ENCODE results near the gene APAF1. TPM values are rescaled to one million over a fixed set of nuclear protein-coding genes. Genes with fewer than 3 reads are reported as not detected.

Gene APAF1
- total RNA-seq, 1 donor from 2014 or later = 4.0 TPM

DNA sequence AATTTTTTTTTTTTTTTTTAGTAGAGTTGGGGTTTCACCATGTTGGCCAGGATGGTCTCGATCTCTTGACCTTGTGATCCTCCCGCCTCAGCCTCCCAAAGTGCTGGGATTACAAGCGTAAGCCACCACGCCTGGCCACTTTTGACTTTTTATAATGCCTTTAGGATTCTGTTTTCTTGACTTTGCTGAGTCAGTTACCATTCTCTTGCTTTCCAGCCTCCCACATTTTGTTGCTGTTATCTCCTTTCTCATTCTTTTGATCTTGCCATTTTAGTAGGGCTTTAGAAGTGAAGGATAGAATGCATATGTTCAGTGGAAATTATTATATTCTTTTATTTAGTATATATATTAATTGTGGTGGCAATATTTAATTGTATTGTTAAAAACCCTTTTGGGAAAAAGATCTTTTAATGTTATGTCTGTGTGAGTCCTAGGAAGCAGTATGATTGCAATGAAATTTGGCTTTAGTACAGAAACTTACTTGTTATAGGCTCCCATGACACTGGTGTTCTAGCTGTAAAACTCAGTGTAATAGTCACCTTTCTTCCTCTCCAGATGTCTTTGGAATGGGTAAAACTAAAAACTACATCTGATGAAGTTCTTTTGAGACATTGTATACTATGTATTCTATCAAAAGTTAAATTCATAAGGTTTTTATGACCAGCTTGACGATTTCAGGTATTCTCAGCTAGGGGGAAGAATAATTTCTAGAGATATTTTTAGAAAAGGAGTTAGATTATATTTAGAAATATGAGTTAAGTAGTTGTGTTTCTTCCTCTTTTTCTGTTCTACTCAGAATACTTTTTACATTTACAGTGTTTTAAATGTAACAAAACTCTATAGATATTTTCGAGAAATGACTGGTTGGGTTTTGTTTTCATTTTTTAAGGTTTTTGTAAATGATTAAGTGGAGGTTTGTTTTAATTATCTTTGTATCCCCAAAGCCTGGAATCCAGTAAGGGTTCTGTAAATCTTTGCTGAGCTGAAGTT lies 74.7 kb downstream of the APAF1 start:
- DNase-seq (ENCODE audit: missing footprints) (no peak), ATAC-seq (no peak)
- intact Hi-C loops (cut with DNase I) = no loop called here

DNA sequence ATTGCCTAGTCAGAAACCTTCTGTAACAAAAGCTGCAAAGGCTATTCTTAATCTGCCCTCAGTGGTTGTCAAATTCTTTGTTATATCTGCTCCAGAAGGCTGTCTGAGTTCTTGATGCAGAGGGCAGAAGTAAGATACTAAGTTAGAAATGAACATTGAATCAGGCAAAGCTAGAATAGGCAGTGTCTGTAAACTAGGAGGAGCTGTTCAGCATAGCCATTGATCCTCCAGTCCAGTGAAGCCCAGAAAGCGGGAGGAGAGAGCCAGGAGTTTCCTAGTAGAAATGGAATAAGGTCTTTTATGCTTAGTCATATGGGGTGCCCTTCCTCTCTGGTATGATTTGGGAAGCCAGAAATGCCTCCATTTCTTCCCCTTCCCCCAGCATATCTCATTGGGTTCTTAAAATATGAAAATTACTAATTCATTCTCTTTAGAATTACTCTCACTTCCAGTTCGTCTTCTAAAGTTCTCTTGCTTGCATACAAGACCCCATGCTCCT lies 76.2 kb downstream of the APAF1 start:
- intact Hi-C loops (cut with DNase I) = no loop called here
- no peak for ATAC-seq
- no peak for DNase-seq (ENCODE audit: missing footprints)

DNA sequence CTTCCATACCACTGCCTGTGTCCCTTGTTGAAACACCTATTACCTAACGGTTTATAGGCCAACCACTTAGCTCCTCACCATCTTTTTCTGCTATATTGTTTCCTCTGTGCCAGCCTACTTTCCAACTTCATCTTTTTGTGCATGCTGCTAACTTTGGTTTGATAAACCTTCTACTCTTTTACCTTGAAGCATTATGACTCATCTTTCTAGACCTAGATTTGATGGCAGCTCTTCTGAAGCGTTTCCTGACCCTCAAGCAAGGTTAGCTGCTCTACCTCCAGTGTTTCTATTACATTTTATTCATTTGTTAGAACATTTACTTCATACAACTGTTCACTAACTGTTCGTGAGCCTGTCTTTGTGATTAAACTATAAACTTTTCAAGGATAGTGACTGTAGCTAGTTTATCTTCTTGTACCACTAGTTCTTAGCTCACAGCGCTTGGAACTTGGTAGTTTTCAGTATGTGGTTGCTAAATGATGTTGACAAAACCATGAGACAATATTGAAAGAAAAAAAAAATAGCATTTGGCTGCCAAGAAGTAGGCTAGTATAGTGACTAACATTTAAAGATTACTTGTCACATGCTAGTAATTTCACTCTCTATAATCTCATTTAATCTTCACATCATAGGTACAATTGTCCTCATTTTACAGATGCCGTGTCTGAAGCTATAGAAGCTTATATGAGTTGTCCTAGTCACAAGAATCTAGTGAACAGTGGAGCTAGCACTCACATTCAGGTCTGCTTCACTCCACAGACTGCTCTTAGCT lies 79.5 kb downstream of the APAF1 start:
- ATAC-seq (no peak), DNase-seq (ENCODE audit: missing footprints) (no peak)
- intact Hi-C loops (cut with DNase I) = no loop called here

DNA sequence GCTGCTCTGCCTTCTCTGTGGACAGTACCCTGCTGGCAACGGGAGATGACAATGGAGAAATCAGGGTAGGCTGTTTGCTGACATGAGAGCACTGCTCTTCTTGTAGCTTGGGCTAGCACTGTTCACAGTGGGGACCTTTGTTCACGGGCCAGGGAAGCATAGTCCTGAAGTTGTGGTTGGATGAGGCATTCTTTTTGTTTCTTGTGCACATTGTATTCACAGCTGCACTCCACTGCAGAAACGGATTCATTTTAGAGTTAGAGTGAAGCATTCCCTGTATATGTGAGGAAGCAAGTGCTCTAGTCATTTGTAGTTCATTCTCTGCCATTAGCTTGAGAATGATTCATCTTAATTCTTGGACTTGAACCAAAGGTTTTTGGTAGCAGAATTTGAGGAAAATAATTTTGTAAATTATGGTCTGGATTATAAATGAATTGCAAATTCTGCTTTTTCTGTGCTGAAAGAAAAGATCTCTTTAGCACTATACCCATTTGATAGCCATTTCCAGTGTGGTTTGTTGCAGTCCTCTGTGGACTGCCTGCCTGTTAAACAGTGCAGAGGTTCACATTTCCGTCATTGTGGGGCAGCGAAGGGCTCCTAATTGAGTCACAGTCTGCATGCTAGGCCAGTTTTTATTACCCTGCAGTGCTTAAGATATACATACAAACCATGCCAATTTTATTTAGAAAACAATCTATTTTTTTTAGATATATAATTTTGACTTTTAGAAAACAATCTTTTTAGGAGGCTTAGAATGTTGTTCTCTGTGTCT lies 80.6 kb downstream of the APAF1 start:
- intact Hi-C loops (cut with DNase I) = no loop called here
- DNase-seq (ENCODE audit: missing footprints) (no peak), ATAC-seq (no peak)

DNA sequence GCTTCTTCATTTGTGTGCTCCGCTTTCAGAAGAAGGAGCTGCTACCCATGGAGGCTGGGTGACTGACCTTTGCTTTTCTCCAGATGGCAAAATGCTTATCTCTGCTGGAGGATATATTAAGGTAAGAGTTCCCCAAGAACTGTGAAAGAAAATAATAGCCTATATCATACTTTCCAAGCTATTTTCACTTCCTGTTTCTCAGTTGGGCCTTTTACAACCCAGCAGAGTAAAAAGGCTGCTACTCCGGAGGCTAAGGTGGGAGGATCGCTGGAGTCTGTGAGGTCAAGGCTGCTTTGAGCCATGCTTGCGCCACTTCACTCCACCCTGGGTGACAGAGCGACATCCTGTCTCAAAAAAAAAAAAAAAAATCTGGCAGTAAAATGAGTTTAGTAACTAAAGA lies 82.1 kb downstream of the APAF1 start:
- ATAC-seq (no peak), DNase-seq (ENCODE audit: missing footprints) (no peak)
- intact Hi-C loops (cut with DNase I) = no loop called here

DNA sequence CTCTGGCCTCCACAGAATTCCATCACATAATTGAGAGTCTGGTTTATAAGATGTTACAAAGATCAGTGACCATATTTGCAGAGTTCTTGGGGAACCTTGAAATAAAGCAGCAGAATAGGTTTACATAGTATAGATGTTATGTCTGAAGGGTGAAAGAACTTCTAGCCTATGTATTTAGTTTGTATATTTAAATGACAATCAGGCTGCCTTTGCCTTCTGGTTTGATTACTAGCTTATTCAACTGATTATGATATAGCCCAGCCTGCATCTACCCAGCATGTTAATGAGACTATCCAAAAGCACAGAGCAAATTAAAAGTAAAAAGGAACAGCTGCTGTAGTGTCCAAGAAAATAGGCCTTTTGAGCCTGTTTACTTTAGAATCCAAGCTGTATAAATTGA lies 85.3 kb downstream of the APAF1 start:
- ATAC-seq (no peak), DNase-seq (ENCODE audit: missing footprints) (no peak)
- intact Hi-C loops (cut with DNase I) = no loop called here

DNA sequence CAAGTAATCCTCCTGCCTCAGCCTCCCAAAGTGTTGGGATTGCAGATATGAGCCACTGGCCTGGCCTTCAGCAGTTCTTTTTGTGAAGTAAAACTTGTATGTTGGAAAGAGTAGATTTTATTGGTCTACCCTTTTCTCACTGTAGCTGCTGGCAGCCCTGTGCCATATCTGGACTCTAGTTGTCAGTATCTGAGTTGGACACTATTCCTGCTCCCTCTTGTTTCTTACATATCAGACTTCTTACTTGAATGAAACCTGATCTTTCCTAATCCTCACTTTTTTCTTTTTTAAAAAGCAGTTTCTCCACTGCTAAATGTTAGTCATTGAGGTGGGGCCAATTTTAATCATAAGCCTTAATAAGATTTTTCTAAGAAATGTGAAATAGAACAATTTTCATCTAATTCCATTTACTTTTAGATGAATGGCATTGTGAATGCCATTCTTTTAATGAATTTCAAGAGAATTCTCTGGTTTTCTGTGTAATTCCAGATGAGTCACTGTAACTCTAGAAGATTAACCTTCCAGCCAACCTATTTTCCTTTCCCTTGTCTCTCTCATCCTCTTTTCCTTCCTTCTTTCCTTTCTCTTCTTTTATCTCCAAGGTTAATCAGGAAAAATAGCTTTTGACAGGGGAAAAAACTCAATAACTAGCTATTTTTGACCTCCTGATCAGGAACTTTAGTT lies 88.7 kb downstream of the APAF1 start:
- ATAC-seq (no peak), DNase-seq (ENCODE audit: missing footprints) (no peak)
- intact Hi-C loops (cut with DNase I) = no loop called here

DNA sequence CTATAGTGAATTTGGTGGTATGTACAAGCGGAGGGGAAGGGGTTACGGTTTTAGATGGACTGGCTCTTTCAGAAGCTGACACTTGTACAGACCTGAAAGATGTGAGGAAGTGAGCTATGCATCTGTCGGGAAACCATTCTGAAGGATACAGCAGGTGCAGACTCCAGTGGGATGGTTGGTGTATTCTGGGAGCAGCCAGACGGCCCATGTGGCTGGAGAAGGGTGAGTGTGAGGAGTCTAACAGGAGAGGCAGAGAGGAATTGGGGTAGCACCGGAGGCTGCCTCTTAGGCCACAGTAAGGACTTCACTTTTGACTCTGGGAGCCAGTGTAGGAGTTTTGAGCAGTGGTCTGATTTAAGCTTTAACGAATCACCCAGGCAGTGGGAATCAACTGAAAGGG lies 90.7 kb downstream of the APAF1 start:
- DNase-seq (ENCODE audit: missing footprints) = no peak
- intact Hi-C loops (cut with DNase I) = no loop called here
- no peak for ATAC-seq

DNA sequence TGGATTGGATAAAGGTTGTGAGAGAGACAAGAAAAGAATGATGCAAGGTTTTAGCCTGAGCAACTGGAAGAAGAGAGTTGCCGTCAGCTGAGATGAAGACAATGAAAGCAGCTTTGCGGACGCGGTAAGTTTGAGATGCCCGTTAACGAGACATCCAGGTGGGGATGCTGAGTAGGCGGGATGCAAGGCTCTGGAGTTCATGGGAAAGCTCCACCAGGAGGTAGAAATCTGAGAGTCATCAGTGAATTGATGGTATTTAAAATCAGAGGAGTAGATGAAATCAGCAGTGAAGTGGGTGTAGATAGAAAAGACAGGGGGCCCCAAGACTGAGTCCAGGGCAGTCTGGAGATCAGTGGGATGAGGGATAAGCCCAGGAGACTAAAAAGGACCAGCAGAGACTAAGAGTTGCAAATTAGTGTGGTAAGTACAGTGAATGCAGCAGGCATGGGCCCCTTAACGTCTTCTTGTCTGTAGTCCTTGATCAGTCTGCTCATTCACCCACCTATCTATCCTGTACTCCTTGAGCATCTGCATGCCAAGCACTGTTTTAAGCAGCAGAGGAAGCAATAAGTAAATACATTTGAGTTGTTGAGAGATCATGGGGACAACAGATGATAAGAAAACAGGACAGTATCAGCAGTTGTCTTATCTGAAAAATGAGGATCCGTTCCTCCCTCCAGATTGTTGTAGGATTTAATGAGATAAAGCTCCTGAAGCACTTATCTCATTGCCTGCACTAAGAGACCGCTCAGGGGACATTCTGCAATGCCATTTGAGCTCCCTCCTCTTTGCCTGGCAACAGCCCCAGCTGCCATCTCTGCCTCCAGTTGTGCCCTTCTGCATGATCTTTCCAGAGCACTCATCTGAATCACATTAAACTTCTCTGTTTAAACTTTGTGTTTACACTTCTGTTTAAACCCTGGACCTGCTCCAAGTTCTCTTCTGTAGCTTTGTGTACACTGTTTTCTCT lies 91.5 kb downstream of the APAF1 start:
- ATAC-seq (no peak), DNase-seq (ENCODE audit: missing footprints) (no peak)
- intact Hi-C loops (cut with DNase I) = no loop called here

DNA sequence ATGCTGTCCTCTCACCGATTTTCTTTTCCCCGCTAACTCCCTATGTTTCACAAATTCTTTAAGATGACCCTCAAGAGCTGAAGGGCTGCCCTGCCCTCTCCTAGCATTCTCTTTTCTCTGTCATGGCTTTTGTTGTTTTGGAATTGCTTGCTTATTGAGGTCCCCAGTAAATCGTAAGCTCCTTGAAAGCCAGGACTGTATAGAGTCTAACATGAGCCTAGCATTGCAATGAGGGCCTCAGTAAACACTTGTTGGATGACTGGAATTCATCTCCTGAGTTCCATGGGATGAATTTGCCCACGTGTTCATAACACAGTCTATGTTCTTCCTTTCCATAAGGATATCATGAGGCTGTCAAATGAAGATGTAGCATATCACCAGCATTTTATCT lies 92.2 kb downstream of the APAF1 start:
- DNase-seq (ENCODE audit: missing footprints) = no peak
- no peak for ATAC-seq
- intact Hi-C loops (cut with DNase I) = no loop called here

DNA sequence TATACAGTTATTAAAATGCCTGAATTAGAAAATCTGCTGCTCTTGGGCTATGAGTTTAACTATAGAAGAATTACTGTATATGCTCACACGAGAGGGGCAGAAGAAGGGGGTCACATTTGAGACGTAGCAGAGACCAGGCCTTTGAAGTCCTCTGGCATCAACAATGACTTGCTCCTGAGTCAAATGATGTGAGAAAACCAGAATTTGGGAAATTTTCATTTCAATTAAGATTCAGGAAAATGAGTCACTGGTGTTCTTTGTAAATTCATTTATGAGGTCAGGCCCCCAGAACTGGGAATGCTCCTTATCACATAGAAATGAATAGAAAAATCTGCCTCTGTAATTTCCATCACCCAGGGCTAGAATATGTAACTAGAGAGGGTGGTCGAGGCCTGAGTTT lies 92.9 kb downstream of the APAF1 start:
- ATAC-seq (no peak), DNase-seq (ENCODE audit: missing footprints) (no peak)
- intact Hi-C loops (cut with DNase I) = no loop called here

DNA sequence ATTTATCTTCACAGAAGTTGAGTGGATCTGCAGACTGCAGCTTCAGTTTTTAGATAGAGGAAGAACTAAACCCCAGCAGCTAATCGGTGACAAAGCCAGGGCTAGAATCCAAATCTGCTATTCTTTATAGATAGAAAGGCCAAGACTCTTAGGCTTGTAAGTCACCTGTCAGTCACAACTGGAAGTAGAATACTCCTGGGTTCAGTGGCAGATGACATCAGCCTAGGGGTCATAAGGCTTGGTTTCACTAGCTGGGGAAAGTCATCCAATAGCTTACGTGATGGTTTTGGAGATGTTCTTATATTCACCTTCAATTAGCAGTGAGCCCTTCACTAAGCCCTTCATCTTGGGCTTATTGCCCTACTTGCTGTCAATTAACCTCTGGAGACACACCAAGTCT lies 93.4 kb downstream of the APAF1 start:
- intact Hi-C loops (cut with DNase I) = no loop called here
- DNase-seq (ENCODE audit: missing footprints) (no peak), ATAC-seq (no peak)

DNA sequence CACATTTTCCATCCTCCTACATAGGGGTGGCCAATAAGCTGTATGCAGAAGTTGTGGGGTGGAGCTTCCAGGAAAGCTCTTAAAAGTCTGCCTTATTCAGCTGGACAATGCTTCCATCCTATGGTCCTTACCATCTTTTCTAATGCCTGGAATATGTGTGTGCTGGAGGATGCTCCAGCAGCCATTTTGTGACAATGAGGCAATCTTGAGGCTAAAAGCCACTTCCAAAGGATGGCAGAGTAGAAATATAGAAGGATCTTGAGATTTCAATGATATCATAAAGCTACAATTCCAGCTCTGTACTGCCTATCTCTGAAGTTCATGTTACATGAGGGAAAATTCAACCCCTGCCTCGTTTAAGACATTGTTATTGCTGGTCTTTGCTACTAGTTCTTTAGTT lies 95.7 kb downstream of the APAF1 start:
- intact Hi-C loops (cut with DNase I) = no loop called here
- DNase-seq (ENCODE audit: missing footprints) (no peak), ATAC-seq (no peak)

DNA sequence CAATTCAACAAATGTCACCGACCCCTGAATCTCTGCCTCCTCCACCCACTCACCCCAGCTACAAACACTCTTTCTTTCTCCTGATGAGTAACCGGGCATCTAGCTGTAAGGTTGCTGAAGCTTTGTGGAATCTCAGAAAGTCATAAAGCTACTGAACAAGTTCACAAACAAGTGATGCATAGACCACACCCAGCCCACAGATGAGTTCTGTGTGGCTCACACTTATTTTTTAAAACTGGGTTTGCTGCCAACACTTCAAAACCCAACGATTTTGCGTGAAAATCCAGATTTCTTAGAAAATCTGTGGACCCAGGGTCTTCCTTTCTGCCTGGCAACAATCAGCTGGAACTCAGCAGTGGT lies 96.1 kb downstream of the APAF1 start:
- no peak for DNase-seq (ENCODE audit: missing footprints)
- intact Hi-C loops (cut with DNase I) = no loop called here
- no peak for ATAC-seq

DNA sequence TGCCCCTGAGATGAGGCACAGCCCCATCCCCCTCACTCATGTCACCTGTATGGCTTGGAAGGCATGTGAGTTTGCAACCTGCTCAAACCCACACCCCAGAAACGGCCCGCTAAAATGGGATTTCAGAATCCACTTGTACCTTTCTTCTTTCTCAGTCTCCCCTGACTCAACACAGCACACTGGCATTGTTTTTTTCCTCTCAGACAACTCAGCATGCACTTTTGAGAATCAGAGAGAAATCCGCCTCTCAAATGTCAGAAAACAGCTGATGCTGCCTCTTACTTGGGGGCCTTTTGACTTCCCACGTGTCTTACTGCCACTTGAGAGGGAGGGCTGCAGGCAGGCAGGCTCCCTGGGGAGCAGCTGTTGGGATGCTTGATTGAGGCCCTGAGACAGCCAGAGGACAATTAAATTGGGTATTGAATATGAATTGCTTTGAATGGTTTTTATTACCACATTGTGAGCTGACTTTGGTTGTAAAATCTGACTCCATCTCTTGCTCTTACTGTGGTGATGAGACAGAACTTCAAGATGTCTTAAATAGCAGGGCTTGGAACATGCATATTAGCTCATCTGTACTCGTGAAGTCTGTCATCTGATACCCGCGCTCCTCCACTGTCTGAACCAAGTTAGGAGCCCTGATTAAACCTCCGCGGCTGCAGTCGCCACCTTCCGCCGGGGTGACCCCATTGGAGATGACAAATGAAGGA lies 96.6 kb downstream of the APAF1 start:
- intact Hi-C loops (cut with DNase I) = no loop called here
- ATAC-seq = no peak

DNA sequence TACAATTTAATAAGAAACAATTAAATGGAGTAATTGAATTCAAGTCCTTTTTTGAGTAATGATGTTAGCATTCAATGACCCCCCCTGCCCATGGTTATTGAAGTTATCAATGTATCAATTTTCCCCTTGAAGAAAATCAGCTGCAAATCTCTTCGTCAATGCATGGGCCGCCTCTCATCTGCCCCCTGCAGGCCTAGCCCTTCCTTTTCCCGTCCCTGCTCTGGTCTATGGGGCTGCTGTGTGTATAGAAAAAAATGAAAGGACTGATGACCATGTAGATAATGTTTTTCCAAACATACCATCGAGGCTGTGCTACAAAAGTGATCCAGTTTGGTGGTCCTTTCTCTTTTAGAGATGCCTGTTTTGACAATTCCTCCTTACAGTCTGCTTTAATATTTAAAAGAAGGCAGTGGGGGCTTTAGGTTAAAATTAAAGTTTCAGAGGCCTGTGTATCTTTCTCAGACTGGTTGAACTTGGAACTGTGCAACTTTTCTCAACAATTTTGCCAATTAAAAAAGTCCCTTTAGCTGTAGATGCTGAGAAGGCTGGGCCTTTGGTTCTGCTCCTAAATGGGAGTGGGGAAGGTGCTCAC lies 98.4 kb downstream of the APAF1 start:
- intact Hi-C loops (cut with DNase I) = no loop called here
- DNase-seq (ENCODE audit: missing footprints) (no peak), ATAC-seq (no peak)

More for the DNA sequence above, 96.6 kb downstream of the APAF1 start:
- no peak for DNase-seq (ENCODE audit: missing footprints)

DNA sequence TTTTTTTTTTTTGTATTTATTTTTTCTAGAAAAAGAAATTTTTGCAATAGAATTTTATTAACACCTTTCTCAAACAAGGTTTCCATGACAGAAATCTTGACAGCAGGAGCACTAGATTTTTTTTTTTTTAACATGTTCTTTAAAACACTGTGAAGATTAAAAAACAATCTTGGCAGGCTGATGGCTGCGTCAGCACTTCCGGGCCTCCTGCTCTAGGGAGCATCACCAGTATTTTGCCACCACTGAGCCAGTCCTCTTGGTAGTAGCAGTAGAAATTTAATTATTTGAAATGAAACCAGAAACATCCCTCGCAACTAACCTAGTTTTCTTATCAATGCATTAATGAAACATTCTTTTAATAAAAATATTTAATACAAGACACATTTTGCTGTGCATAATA lies 99.6 kb downstream of the APAF1 start:
- DNase-seq (ENCODE audit: missing footprints) (no peak), ATAC-seq (no peak)
- intact Hi-C loops (cut with DNase I) = no loop called here
